Activated CD4-positive, alpha-beta memory T cell treated with anti-CD3 and anti-CD28 coated beads, Interleukin-2, amount 10 ng/mL, durations not matched to agents 7 days and 5 days (primary cell): ENCODE measurements around the gene PAPLN. TPM values are rescaled to one million over a fixed set of nuclear protein-coding genes. Genes with fewer than 3 reads are reported as not detected.
"Not testable (repeated sequence)": the region's sequence is repeated elsewhere in the genome, so short reads cannot be mapped to it uniquely, and the experiment has no call there.

Experiments used
- CTCF ChIA-PET: fragments of 350-600 bp; sonication (Branson Sonifier 250); formaldehyde crosslinking; loops from one replicate; lab custom pipeline; 2021; ENCODE audit warnings: antibody characterized with exemption, inconsistent platforms; lab: Charles Lee
- POLR2A ChIA-PET: fragments of 350-600 bp; sonication (Branson Sonifier 250); formaldehyde crosslinking; loops from one replicate; lab custom pipeline; 2021; ENCODE audit warnings: antibody characterized with exemption; lab: Charles Lee
- DNase-seq: peaks from one replicate; pipeline ENCODE4 v3.0.0-alpha.2; 2020
- H3K27ac Mint-ChIP-seq: one replicate; pipeline ENCODE4 v1.8.0; 2021; ENCODE audit warnings: mild to moderate bottlenecking, mixed read lengths
- H3K27me3 Mint-ChIP-seq: one replicate; pipeline ENCODE4 v1.8.0; 2021; ENCODE audit warnings: mixed read lengths
- H3K36me3 Mint-ChIP-seq: one replicate; pipeline ENCODE4 v1.8.0; 2021; ENCODE audit warnings: low read depth, mixed read lengths
- H3K4me1 Mint-ChIP-seq: one replicate; pipeline ENCODE4 v1.8.0; 2021; ENCODE audit warnings: mixed read lengths
- H3K4me3 Mint-ChIP-seq: one replicate; pipeline ENCODE4 v1.8.0; 2021; ENCODE audit warnings: mild to moderate bottlenecking, mixed read lengths
- H3K9me3 Mint-ChIP-seq: one replicate; pipeline ENCODE4 v1.8.0; 2021; ENCODE audit warnings: mixed read lengths
- total RNA-seq, 2 experiments: library from RNA; stranded (reverse); gene quantifications; one replicate each; pipeline ENCODE4 v1.2.3, GENCODE V29; 2021

Gene PAPLN
- total RNA-seq, 2 experiments from 2014 or later, result 1.4 to 1.6 TPM

DNA sequence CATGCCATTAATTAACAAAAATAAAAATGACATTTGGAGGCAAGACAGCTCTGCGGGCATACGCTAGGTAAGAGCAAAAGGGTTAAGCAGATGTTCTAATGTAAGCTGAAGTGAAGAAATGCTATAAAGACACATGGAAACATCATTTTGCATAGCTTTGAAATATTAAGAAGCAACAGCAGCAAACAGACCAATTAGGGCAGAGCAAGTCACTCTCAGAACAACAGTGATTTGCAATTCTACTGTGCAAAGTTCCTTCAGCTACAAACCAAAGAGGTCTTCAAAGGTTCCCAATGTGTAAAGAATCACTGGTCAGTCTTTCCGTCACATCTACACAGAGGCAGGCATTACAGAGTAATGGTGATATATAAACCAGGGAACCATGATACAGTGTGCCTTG is 68.2 kb downstream of the PAPLN start:
- peaks cover 2% of the 10 kb centered on the region for H3K4me1 Mint-ChIP-seq
- CTCF ChIA-PET, result interaction anchor here (0.8 to 1.2 kb wide), 2 partner anchors 10 to 68 kb away, joined by 3 to 4 read pairs; no protein-coding TSS in a partner anchor
- DNase-seq, result no peak
- POLR2A ChIA-PET, result interaction anchor here (1.6 kb wide), 1 partner anchor 10 kb away, joined by 3 read pairs; no protein-coding TSS in a partner anchor
- no peak overlapping the region for H3K27ac Mint-ChIP-seq
- no peak overlapping the region for H3K4me3 Mint-ChIP-seq
- H3K27me3 Mint-ChIP-seq, result no peaks in the 10 kb centered on the region
- H3K9me3 Mint-ChIP-seq, result peaks cover 3% of the 10 kb centered on the region
- H3K36me3 Mint-ChIP-seq, result peaks cover 3% of the 10 kb centered on the region

DNA sequence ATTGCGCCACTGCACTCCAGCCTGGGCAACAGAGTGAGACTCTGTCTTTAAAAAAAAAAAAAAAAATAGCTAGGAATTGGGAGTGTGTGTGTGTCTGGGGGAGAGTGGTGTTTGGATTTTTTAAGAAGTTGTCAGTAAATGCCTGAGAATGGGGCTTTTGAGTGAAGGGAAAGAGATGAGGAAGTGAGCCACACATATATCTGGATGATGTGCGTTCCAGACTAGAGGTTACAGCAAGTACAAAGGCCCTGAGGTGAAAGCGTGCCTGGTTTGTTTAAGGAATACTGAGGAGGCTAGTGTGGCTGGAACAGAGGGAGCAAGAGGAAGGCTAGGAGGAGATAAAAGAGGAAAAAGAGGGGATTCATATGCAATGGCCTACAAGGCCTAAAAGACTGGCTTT is 70.0 kb downstream of the PAPLN start:
- H3K9me3 Mint-ChIP-seq, result peaks cover 3% of the 10 kb centered on the region
- ChIA-PET POLR2A (no interaction called here), CTCF (interaction anchor here (0.7 kb wide), 1 partner anchor 150 kb away, joined by 3 read pairs; no protein-coding TSS in a partner anchor)

DNA sequence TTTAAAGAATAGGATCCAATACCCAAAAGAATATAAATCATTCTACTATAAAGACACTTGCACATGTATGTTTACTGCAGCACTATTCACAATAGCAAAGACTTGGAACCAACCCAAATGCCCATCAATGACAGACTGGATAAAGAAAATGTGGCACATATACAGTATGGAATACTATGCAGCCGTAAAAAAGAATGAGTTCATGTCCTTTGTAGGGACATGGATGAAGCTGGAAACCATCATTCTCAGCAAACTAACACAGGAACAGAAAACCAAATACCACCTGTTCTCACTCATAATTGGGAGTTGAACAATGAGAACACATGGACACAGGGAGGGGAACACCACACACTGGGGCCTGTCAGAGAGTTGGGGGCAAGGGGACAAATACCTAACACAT is 71.9 kb downstream of the PAPLN start:
- CTCF ChIA-PET, H3K27ac Mint-ChIP-seq, DNase-seq, H3K36me3 Mint-ChIP-seq, H3K4me3 Mint-ChIP-seq, POLR2A ChIA-PET, H3K9me3 Mint-ChIP-seq, H3K27me3 Mint-ChIP-seq: not testable (repeated sequence)
- peaks cover 11% of the 10 kb centered on the region for H3K4me1 Mint-ChIP-seq

More for the DNA sequence above, 70.0 kb downstream of the PAPLN start:
- Mint-ChIP-seq H3K4me1 (peaks cover 10% of the 10 kb centered on the region), H3K27ac (no peak overlapping the region), H3K36me3 (peaks cover 3% of the 10 kb centered on the region), H3K4me3 (no peak overlapping the region), H3K27me3 (no peaks in the 10 kb centered on the region)
- no peak for DNase-seq

DNA sequence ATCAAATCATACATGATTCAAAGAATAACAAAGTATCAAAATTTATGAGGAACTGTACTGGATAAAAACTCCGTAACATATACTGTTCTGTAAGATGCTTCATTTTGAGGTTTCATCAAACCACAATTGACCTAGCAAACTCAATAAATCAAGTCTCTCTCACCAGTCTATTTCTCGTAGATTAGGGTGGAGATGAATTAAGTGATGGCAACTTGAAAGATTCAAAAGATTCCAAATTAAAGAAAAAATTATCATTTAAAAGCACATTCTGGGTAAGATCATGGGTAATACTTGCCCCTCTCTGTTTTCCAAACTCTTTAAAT is 74.4 kb downstream of the PAPLN start:
- H3K4me1 Mint-ChIP-seq, result peaks cover 11% of the 10 kb centered on the region
- DNase-seq, result no peak
- peaks cover 3% of the 10 kb centered on the region for H3K36me3 Mint-ChIP-seq
- no peak overlapping the region for H3K4me3 Mint-ChIP-seq
- peaks cover 3% of the 10 kb centered on the region for H3K9me3 Mint-ChIP-seq
- CTCF ChIA-PET, result interaction anchor here (1.1 kb wide), 1 partner anchor 160 kb away, joined by 4 read pairs; no protein-coding TSS in a partner anchor
- H3K27ac Mint-ChIP-seq, result no peak overlapping the region
- H3K27me3 Mint-ChIP-seq, result no peaks in the 10 kb centered on the region
- POLR2A ChIA-PET, result no interaction called here

DNA sequence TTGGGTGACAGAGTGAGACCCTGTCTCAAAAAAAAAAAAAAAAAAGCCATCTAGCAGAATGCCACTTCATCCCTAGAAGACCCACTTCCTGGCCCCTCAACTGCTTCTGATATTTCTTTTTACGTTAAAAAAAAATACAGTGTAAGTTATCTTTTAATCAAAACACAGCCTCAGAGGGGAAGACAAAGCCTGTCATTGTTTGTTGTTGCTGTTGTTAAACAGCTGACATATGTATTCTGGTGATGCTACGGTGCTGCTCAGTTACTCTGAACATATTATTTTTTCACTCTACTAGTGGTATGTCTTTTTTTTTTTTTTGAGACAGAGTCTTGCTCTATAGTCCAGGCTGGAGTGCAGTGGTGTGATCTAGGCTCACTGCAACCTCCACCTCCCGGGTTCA is 75.4 kb downstream of the PAPLN start:
- H3K27ac Mint-ChIP-seq, result no peak overlapping the region
- POLR2A ChIA-PET, result no interaction called here
- peaks cover 3% of the 10 kb centered on the region for H3K9me3 Mint-ChIP-seq
- no peaks in the 10 kb centered on the region for H3K27me3 Mint-ChIP-seq
- DNase-seq, result no peak
- peaks cover 11% of the 10 kb centered on the region for H3K4me1 Mint-ChIP-seq
- no peaks in the 10 kb centered on the region for H3K36me3 Mint-ChIP-seq
- CTCF ChIA-PET, result interaction anchor here (0.8 kb wide), 1 partner anchor 23 kb away, joined by 3 read pairs; no protein-coding TSS in a partner anchor
- H3K4me3 Mint-ChIP-seq, result no peak overlapping the region

DNA sequence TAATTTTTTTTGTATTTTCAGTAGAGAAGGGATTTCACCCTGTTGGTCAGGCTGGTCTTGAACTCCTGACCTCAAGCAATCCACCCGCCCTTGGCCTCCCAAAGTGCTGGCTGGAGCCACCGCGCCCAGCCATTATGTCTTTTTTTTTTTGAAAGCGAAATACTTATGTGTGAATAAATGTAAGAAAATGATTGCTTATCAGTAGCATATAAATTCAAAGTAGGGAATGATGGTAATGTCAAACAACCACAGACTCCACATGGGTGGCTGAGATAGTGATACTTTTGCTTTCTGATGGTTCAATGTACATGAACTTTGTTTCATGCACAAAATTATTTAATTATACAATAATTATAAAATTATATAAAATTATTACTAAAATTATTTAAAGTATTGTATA is 75.8 kb downstream of the PAPLN start:
- no peak overlapping the region for H3K4me3 Mint-ChIP-seq
- no peaks in the 10 kb centered on the region for H3K36me3 Mint-ChIP-seq
- no peak overlapping the region for H3K27ac Mint-ChIP-seq
- peaks cover 11% of the 10 kb centered on the region for H3K4me1 Mint-ChIP-seq
- DNase-seq, result no peak
- peaks cover 3% of the 10 kb centered on the region for H3K9me3 Mint-ChIP-seq
- no peaks in the 10 kb centered on the region for H3K27me3 Mint-ChIP-seq
- ChIA-PET POLR2A (no interaction called here), CTCF (no interaction called here)

DNA sequence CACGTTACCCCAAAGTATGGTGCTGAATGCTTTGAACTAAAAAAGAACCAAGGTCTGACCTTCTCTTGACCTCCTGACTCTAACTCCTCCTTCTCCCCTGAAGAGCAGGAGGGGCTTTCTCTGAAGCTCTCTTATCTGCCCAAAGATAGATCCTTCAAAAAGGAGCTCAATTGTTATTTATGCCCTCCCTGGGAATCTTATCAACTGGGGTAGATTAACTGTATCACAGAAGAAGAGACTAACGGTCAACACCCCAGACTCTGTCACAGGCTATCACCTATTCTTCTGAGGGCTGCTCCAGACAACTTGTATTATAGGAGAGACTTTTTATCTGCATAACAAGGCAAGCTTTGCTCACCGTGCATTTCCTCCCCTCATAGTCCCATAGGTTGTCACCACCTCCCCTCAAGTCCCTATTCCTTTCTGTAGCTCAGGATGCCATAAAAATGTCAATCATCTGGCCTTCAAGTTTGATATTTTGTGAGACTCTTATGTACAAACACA is 86.6 kb downstream of the PAPLN start:
- no peak for DNase-seq
- ChIA-PET POLR2A (no interaction called here), CTCF (interaction anchor here (2.3 kb wide), 1 partner anchor 28 kb away, joined by 10 read pairs; no protein-coding TSS in a partner anchor)
- no peak overlapping the region for H3K4me3 Mint-ChIP-seq
- H3K4me1 Mint-ChIP-seq, result peaks cover 22% of the 10 kb centered on the region
- no peaks in the 10 kb centered on the region for H3K9me3 Mint-ChIP-seq
- H3K36me3 Mint-ChIP-seq, result peaks cover 2% of the 10 kb centered on the region
- H3K27ac Mint-ChIP-seq, result no peak overlapping the region
- H3K27me3 Mint-ChIP-seq, result no peaks in the 10 kb centered on the region

Other genes with a start within 250 kb of the PAPLN start
- 10 to 100 TPM; 17.8 to 18.4 TPM for gene ZFYVE1, start 210.4 kb upstream of the PAPLN start, total RNA-seq
- gene RBM25, start 179.0 kb upstream of the PAPLN start, total RNA-seq, result 10 to 100 TPM; 86.9 TPM
- 10 to 100 TPM; 41.8 to 44.5 TPM for gene PSEN1, start 101.0 kb upstream of the PAPLN start, total RNA-seq
- 10 to 100 TPM; 44.5 to 46.4 TPM for gene NUMB, start 221.0 kb downstream of the PAPLN start, total RNA-seq